22Rv1 (cell line): ENCODE measurements around the gene PARVB.

Experiments
- ZFX ChIP-seq: fragments of 450-650 bp; IDR thresholded peaks from 2 replicates; pipeline ENCODE4 v1.6.1; 2017; ENCODE audit warnings: antibody characterized with exemption, borderline replicate concordance
- TF ChIP-seq, protein P1 (sequence below): fragments of 450-650 bp; IDR thresholded peaks from 2 replicates; pipeline ENCODE4 v1.5.1; 2017; ENCODE audit warnings: mild to moderate bottlenecking

DNA sequence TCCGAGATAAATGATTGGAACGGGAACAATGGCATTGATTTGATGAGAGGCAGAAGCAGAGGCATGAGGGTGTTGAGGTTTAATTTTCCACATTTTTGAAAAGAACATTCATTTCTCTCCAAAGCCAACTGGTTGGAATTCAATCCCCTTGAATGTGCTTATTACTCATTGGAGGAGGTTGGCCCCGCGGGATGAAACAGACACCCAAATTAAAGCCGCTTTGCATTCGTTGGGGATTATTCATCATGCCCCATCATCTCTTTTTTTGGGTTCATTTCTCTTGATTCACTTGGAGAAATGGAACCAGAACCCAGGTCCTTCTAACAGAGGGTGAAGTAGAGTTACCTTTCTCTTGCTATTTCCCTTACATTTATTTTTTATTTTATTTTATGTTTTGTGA lies 109.1 kb downstream of the PARVB start:
- TF ChIP-seq, protein P1, sequence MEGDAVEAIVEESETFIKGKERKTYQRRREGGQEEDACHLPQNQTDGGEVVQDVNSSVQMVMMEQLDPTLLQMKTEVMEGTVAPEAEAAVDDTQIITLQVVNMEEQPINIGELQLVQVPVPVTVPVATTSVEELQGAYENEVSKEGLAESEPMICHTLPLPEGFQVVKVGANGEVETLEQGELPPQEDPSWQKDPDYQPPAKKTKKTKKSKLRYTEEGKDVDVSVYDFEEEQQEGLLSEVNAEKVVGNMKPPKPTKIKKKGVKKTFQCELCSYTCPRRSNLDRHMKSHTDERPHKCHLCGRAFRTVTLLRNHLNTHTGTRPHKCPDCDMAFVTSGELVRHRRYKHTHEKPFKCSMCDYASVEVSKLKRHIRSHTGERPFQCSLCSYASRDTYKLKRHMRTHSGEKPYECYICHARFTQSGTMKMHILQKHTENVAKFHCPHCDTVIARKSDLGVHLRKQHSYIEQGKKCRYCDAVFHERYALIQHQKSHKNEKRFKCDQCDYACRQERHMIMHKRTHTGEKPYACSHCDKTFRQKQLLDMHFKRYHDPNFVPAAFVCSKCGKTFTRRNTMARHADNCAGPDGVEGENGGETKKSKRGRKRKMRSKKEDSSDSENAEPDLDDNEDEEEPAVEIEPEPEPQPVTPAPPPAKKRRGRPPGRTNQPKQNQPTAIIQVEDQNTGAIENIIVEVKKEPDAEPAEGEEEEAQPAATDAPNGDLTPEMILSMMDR: no peak
- TF ChIP-seq ZFX: no peak
